K562 (cell line): ENCODE data around the gene DAPP1. TPM values are rescaled to one million over a fixed set of nuclear protein-coding genes. Genes with fewer than 3 reads are reported as not detected.
A peak's percentile ranks its signal among the peaks of the same experiment; 100 is the strongest.

Experiments used
- AFF1 ChIP-seq, 2 experiments: fragments of 450-650 bp; IDR thresholded peaks; 2 replicates each; pipeline ENCODE4 v1.6.1; 2018; ENCODE audit warnings: mild to moderate bottlenecking in 2 of 2, low read depth in 1 of 2; ENCODE audit not compliant: partially characterized antibody in 2 of 2
- ATF3 ChIP-seq, 2 experiments: fragments of 450-650 bp in 1 of 2; sonication (generic) in 1 of 2; formaldehyde crosslinking in 1 of 2; IDR thresholded peaks in 1 of 2; conservative IDR thresholded peaks in 1 of 2; 2 replicates each; pipeline versions ENCODE4 v1.6.1 to v1.8.1; 2016 to 2023; ENCODE audit warnings: mild to moderate bottlenecking in 2 of 2, moderate library complexity in 2 of 2, inconsistent platforms in 1 of 2, missing genetic modification reagents in 1 of 2
- FOSL1 ChIP-seq: fragments of 200-800 bp; sonication (Bioruptor generic); conservative IDR thresholded peaks from 2 replicates; pipeline ENCODE4 v1.6.1; 2016; ENCODE audit warnings: missing genetic modification characterization, missing compliant biosample characterization
- HINFP ChIP-seq: fragments of 450-650 bp; conservative IDR thresholded peaks from 2 replicates; pipeline ENCODE4 v1.6.1; 2016; ENCODE audit warnings: missing genetic modification characterization, low read depth, mild to moderate bottlenecking, control low read depth, missing compliant biosample characterization
- PHF21A ChIP-seq: fragments of 450-650 bp; IDR thresholded peaks from 2 replicates; pipeline ENCODE4 v1.6.1; 2017; ENCODE audit warnings: low read depth, borderline replicate concordance
- THAP7 ChIP-seq: fragments of 250-450 bp; sonication (Bioruptor Pico); IDR thresholded peaks from 2 replicates; pipeline ENCODE4 v1.5.0; 2021
- polyA plus RNA-seq, 8 experiments: library from polyadenylated mRNA; depleted of rRNA in 4 of 8; stranded (reverse) in 5 of 8; unstranded in 3 of 8; fragments of >200 nt; fragmentation: Nextera tagmentation in 2 of 8; fragmentation: Illumina TruSeq in 1 of 8; extraction: Ambion mirVana in 2 of 8; extraction: Trizol in 1 of 8; gene quantifications; 2 replicates each; pipeline versions ENCODE4 v1.2.1 to v1.2.3, GENCODE V29; 2011 to 2014; ENCODE audit warnings: inconsistent platforms in 1 of 8, missing spikeins in 1 of 8
- total RNA-seq, 7 experiments: library from RNA; depleted of rRNA in 6 of 7; stranded (reverse); fragments of >200 nt in 6 of 7; fragmentation: Illumina TruSeq in 2 of 7; extraction: Trizol in 2 of 7; gene quantifications; 2 replicates each; pipeline versions ENCODE4 v1.2.1 to v1.2.3, GENCODE V29; 2011 to 2021; ENCODE audit warnings: low replicate concordance in 1 of 7

Gene DAPP1
- total and polyA plus RNA-seq, 9 of the 15 experiments (the other 6 are each of a cell fraction or from before 2014, with no cell fraction given) = 1.9 to 7.2 (median 3.6) TPM

- TF ChIP-seq AFF1 (IDR thresholded peaks at IDR 0.05; ENCODE audit: low read depth in 1 of 2, partially characterized antibody in 2 of 2) (no peak), THAP7 (CRISPR knock-in tag) (no peak), PHF21A (no peak), FOSL1 (tag) (peak; percentile 86), ATF3 (IDR thresholded peaks at IDR 0.05) (peak; percentile 54), ATF3 (CRISPR knock-in tag; conservative IDR thresholded peaks at IDR 0.05) (no peak), HINFP (tag) (no peak)
Observed at GRCh38 chr4:99856166-99856565, 39.5 kb downstream of the DAPP1 start (continued).
